ENCODE results near the gene SPRYD3. TPM values are rescaled to one million over a fixed set of nuclear protein-coding genes. Genes with fewer than 3 reads are reported as not detected.

SPRYD3 gene, protein sequence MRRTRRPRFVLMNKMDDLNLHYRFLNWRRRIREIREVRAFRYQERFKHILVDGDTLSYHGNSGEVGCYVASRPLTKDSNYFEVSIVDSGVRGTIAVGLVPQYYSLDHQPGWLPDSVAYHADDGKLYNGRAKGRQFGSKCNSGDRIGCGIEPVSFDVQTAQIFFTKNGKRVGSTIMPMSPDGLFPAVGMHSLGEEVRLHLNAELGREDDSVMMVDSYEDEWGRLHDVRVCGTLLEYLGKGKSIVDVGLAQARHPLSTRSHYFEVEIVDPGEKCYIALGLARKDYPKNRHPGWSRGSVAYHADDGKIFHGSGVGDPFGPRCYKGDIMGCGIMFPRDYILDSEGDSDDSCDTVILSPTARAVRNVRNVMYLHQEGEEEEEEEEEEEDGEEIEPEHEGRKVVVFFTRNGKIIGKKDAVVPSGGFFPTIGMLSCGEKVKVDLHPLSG
- 24.3 and 25.5 TPM in 2 replicates for total RNA-seq

GRCh38 chr12:53079226-53080117 lies at the start of gene SPRYD3:
Gene SPRYD3 (minus strand): TSS chr12:53079390. CDS start chr12:53079333, 57 bp downstream.

GRCh38 chr12:53102883-53103807 lies 24.0 kb upstream of the SPRYD3 start, which contains the start of gene SOAT2:
Gene SOAT2 (plus strand): TSS chr12:53103486. CDS start chr12:53103578, 92 bp downstream.

GRCh38 chr12:53097564-53098353 lies 18.6 kb upstream of the SPRYD3 start, which contains the start of gene IGFBP6:
Gene IGFBP6 (plus strand): TSS chr12:53097667. CDS start chr12:53097718, 51 bp downstream.

DNA sequence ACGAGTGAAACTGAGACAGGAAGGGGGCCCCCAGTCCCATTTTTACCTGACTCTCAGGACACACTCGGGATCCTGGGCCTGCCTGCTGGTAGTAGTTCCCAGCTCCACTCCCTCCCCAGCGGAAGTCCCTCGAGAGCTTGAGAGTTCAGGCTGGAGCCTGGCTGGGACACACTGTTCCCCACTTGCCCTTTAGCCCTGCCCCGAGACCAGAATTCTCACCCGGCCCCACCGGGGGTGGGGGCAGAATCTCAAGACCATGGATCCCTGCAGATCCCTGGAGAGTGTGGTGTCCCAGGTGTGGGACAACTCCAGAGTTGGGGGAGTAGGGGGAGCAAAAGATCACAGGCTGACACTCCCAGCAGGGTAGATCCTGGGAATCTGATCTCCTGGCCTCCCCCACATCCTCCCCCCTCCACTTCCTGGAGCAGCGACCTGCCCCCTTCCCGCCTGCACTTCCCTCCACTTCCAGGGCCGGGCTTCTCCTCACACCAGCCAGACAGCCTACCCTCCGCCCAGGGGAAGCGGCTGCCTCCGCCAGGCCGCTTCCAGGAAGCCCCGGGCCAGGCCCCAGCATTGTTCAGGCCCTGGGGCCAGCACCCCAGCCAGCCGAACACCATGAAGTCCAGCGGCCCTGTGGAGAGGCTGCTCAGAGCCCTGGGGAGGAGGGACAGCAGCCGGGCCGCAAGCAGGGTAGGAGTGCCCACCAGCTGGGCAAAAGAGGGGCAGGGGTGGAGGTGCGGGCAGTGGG lies 29.4 kb downstream of the SPRYD3 start, which contains the start of gene TNS2:
TSS of gene TNS2 (plus strand) at position 495 of the 748 bp plus-strand sequence. CDS start at position 616, 121 bp downstream.

Other genes starting within 250 kb of the SPRYD3 start
- gene KRT79, start 245.1 kb downstream of the SPRYD3 start, total RNA-seq: under 0.01 and 0.07 TPM in 2 replicates
- gene KRT78, start 230.4 kb downstream of the SPRYD3 start, total RNA-seq: 0.36 and 6.2 TPM in 2 replicates
- 172 and 194 TPM in 2 replicates for gene KRT8, start 174.3 kb downstream of the SPRYD3 start, total RNA-seq
- 181 and 366 TPM in 2 replicates for gene KRT18, start 130.3 kb downstream of the SPRYD3 start, total RNA-seq
- 1,225 and 1,493 TPM in 2 replicates for gene EIF4B, start 72.9 kb downstream of the SPRYD3 start, total RNA-seq
- 0.34 and 3.1 TPM in 2 replicates for gene TNS2, start 29.3 kb downstream of the SPRYD3 start, total RNA-seq
- 18.2 and 108 TPM in 2 replicates for gene IGFBP6, start 18.3 kb upstream of the SPRYD3 start, total RNA-seq
- not detected in 2 replicates for gene SOAT2, start 24.1 kb upstream of the SPRYD3 start, total RNA-seq
- 13.3 and 20.4 TPM in 2 replicates for gene ZNF740, start 101.3 kb upstream of the SPRYD3 start, total RNA-seq
- gene CSAD, start 101.5 kb upstream of the SPRYD3 start, total RNA-seq: 5.5 and 12.0 TPM in 2 replicates
- 2.6 and 3.1 TPM in 2 replicates for gene ITGB7, start 127.9 kb upstream of the SPRYD3 start, total RNA-seq
- 33.2 and 96.8 TPM in 2 replicates for gene RARG, start 152.8 kb upstream of the SPRYD3 start, total RNA-seq
- gene ESPL1, start 188.9 kb upstream of the SPRYD3 start, total RNA-seq: 0.34 and 1.1 TPM in 2 replicates
- gene PFDN5, start 216.2 kb upstream of the SPRYD3 start, total RNA-seq: 191 and 243 TPM in 2 replicates
- gene MYG1, start 220.3 kb upstream of the SPRYD3 start, total RNA-seq: 21.0 and 28.4 TPM in 2 replicates
- 25.3 and 32.5 TPM in 2 replicates for gene AAAS, start 242.2 kb upstream of the SPRYD3 start, total RNA-seq

All from nasal cavity respiratory epithelium epithelial cell of viscerocranial mucosa (primary cell).